Measurements from ENCODE around the gene DNAJC3.
"Not testable (repeated sequence)": the region's sequence is repeated elsewhere in the genome, so short reads cannot be mapped to it uniquely, and the experiment has no call there.

DNAJC3 gene

GRCh38 chr13:95716231-95716630, 39.3 kb downstream of the DNAJC3 start:
- DNase-seq, result no peak

- DNase-seq, result no peak
These were observed 45.3 kb downstream of the DNAJC3 start for GRCh38 chr13:95722241-95722640.

GRCh38 chr13:95723438-95723837, 46.5 kb downstream of the DNAJC3 start:
- no peak for DNase-seq

GRCh38 chr13:95724252-95724651, 47.3 kb downstream of the DNAJC3 start:
- no peak for DNase-seq

GRCh38 chr13:95726876-95727275, 49.9 kb downstream of the DNAJC3 start:
- DNase-seq, result no peak

GRCh38 chr13:95728957-95729356, 52.0 kb downstream of the DNAJC3 start:
- DNase-seq, result no peak

- no peak for DNase-seq
These were observed 57.2 kb downstream of the DNAJC3 start for GRCh38 chr13:95734124-95734523.

- not testable (repeated sequence) for DNase-seq
These were observed 63.4 kb downstream of the DNAJC3 start for GRCh38 chr13:95740071-95740978.

- DNase-seq, result no peak
These were observed 64.0 kb downstream of the DNAJC3 start for GRCh38 chr13:95740979-95741320.

- no peak for DNase-seq
These were observed 64.9 kb downstream of the DNAJC3 start for GRCh38 chr13:95741584-95742563.

- no peak for DNase-seq
These were observed 66.3 kb downstream of the DNAJC3 start for GRCh38 chr13:95743192-95743591.

- DNase-seq, result no peak
These were observed 68.3 kb downstream of the DNAJC3 start for GRCh38 chr13:95745289-95745688.

- DNase-seq, result no peak
These were observed 68.8 kb downstream of the DNAJC3 start for GRCh38 chr13:95745752-95746151.

GRCh38 chr13:95749545-95749944, 72.6 kb downstream of the DNAJC3 start:
- DNase-seq, result no peak

- no peak for DNase-seq
These were observed 75.7 kb downstream of the DNAJC3 start for GRCh38 chr13:95752677-95753076.

GRCh38 chr13:95754069-95754468, 77.1 kb downstream of the DNAJC3 start:
- no peak for DNase-seq

- no peak for DNase-seq
These were observed 79.1 kb downstream of the DNAJC3 start for GRCh38 chr13:95756072-95756471.

- not testable (repeated sequence) for DNase-seq
These were observed 85.7 kb downstream of the DNAJC3 start for GRCh38 chr13:95762626-95763025.

- DNase-seq, result no peak
These were observed 86.7 kb downstream of the DNAJC3 start for GRCh38 chr13:95763601-95764000.

GRCh38 chr13:95771905-95772304, 95.0 kb downstream of the DNAJC3 start:
- no peak for DNase-seq

GRCh38 chr13:95779522-95779921, 102.6 kb downstream of the DNAJC3 start:
- no peak for DNase-seq

- no peak for DNase-seq
These were observed 104.1 kb downstream of the DNAJC3 start for GRCh38 chr13:95781016-95781415.

- DNase-seq, result not testable (repeated sequence)
These were observed 105.0 kb downstream of the DNAJC3 start for GRCh38 chr13:95781940-95782339.

GRCh38 chr13:95783747-95784146, 106.8 kb downstream of the DNAJC3 start:
- DNase-seq, result no peak
